ENCODE data around the gene CCNG1. TPM values are rescaled to one million over a fixed set of nuclear protein-coding genes. Genes with fewer than 3 reads are reported as not detected.

CCNG1 gene
- total and polyA plus RNA-seq, 9 of the 15 experiments (the other 6 are each of a cell fraction or from before 2014, with no cell fraction given): 121 to 293 (median 245) TPM

- TF ChIP-seq TAF9B (IDR thresholded peaks at IDR 0.05; ENCODE audit: partially characterized antibody) (peak; percentile 78), POLR2B (IDR thresholded peaks at IDR 0.05; ENCODE audit: low read depth, partially characterized antibody) (peak; percentile 95), ZNF518B (CRISPR knock-in tag; IDR thresholded peaks at IDR 0.05) (no peak)
Measured at GRCh38 chr5:163437309-163438182, at the start of gene CCNG1 (continued).

GRCh38 chr5:163395792-163396191, 41.6 kb upstream of the CCNG1 start:
- Histone ChIP-seq H3K27me3 (ENCODE audit: control insufficient read depth in 2 of 2, insufficient read depth in 2 of 2, low read length in 2 of 2) (no peaks in the 10 kb centered on the region), H3K9me1 (ENCODE audit: control insufficient read depth, insufficient read depth, low read length) (no peaks in the 10 kb centered on the region), H3K79me2 (ENCODE audit: control insufficient read depth, insufficient read depth, low read length) (no peaks in the 10 kb centered on the region), H3K4me1 (replicated peaks in 1 of 2; ENCODE audit: control insufficient read depth in 2 of 2, insufficient read depth in 2 of 2, low read length in 2 of 2) (no peaks in the 10 kb centered on the region), H4K20me1 (replicated peaks; ENCODE audit: control insufficient read depth, insufficient read depth, low read length) (no peaks in the 10 kb centered on the region), H2AFZ (ENCODE audit: low read depth, low read length) (no peak overlapping the region), H3K27ac (ENCODE audit: extremely low read depth, low read depth, low read length) (no peak overlapping the region), H3K9ac (ENCODE audit: insufficient read depth in 1 of 2, low read depth in 2 of 2, low read length in 2 of 2) (no peak overlapping the region), H3K9me3 (replicated peaks; ENCODE audit: control insufficient read depth, insufficient read depth, low read depth, low read length) (no peaks in the 10 kb centered on the region), H3K4me2 (ENCODE audit: insufficient read depth, low read length) (no peak overlapping the region), H3K4me3 (no peak overlapping the region), H3K36me3 (ENCODE audit: control insufficient read depth, insufficient read depth, low read length) (no peaks in the 10 kb centered on the region)
- intact Hi-C loops (cut with micrococcal nuclease) (no loop called here), in situ Hi-C loops (cut with MboI) (no loop called here)
- DNase-seq (ENCODE audit: extremely low read depth in 1 of 4, low spot score in 3 of 4): no peak
- no TSS peak for BruUV-seq (replicated peaks)
- CTCF ChIA-PET (ENCODE audit: low intra/inter-chr PET ratio): no interaction called here
- FAIRE-seq: no peak
- no peak for ATAC-seq
- 50% methylated on average over 2 of the region's 2 CpGs for WGBS (ENCODE audit: insufficient coverage, low coverage, missing lambda C conversion rate)
- POLR2A ChIA-PET: interaction anchor here (0.6 to 0.9 kb wide), 2 partner anchors 29 to 67 kb away, joined by 3 read pairs; no protein-coding TSS in a partner anchor
- TF ChIP-seq THAP7 (CRISPR knock-in tag; IDR thresholded peaks at IDR 0.05): no peak
- TF ChIP-seq REST (IDR thresholded peaks at IDR 0.05; ENCODE audit: borderline replicate concordance): peak; percentile 51
- no peak for TF ChIP-seq REST (CRISPR knock-in tag; IDR thresholded peaks at IDR 0.05; ENCODE audit: low read depth)
